HG03097 (cell line): Measurements from ENCODE around the gene COL4A1.

Experiments
- ATAC-seq: cut with Tn5 transposase; IDR thresholded peaks from one replicate; pipeline ENCODE4 v1.9.1; 2021; ENCODE audit not compliant: unreplicated experiment, low FRiP score

The COL4A1 gene

GRCh38 chr13:110179857-110180147, 127.2 kb downstream of the COL4A1 start:
- no peak for ATAC-seq

- no peak for ATAC-seq
Observed at GRCh38 chr13:110179116-110179856, 127.7 kb downstream of the COL4A1 start.

- ATAC-seq: no peak
Observed at GRCh38 chr13:110177790-110178189, 129.2 kb downstream of the COL4A1 start.

GRCh38 chr13:110176431-110176830, 130.5 kb downstream of the COL4A1 start:
- no peak for ATAC-seq

GRCh38 chr13:110173247-110173818, 133.6 kb downstream of the COL4A1 start:
- ATAC-seq: no peak

GRCh38 chr13:110170882-110171281, 136.1 kb downstream of the COL4A1 start:
- ATAC-seq: no peak

- no peak for ATAC-seq
Observed at GRCh38 chr13:110170020-110170790, 136.8 kb downstream of the COL4A1 start.

- no peak for ATAC-seq
Observed at GRCh38 chr13:110168999-110169933, 137.7 kb downstream of the COL4A1 start.

- no peak for ATAC-seq
Observed at GRCh38 chr13:110166598-110166997, 140.4 kb downstream of the COL4A1 start.

- no peak for ATAC-seq
Observed at GRCh38 chr13:110164706-110165105, 142.3 kb downstream of the COL4A1 start.

- ATAC-seq: no peak
Observed at GRCh38 chr13:110162866-110163658, 143.9 kb downstream of the COL4A1 start.

GRCh38 chr13:110162053-110162452, 144.9 kb downstream of the COL4A1 start:
- ATAC-seq: no peak

- ATAC-seq: no peak
Observed at GRCh38 chr13:110161112-110161882, 145.7 kb downstream of the COL4A1 start.

GRCh38 chr13:110158226-110158625, 148.7 kb downstream of the COL4A1 start:
- ATAC-seq: no peak

GRCh38 chr13:110157718-110158117, 149.2 kb downstream of the COL4A1 start:
- ATAC-seq: no peak

- ATAC-seq: no peak
Observed at GRCh38 chr13:110156301-110157049, 150.5 kb downstream of the COL4A1 start.

- no peak for ATAC-seq
Observed at GRCh38 chr13:110155072-110155471, 151.9 kb downstream of the COL4A1 start.

- ATAC-seq: no peak
Observed at GRCh38 chr13:110154410-110154933, 152.5 kb downstream of the COL4A1 start.
